ENCODE measurements around the gene MCL1.

DNA sequence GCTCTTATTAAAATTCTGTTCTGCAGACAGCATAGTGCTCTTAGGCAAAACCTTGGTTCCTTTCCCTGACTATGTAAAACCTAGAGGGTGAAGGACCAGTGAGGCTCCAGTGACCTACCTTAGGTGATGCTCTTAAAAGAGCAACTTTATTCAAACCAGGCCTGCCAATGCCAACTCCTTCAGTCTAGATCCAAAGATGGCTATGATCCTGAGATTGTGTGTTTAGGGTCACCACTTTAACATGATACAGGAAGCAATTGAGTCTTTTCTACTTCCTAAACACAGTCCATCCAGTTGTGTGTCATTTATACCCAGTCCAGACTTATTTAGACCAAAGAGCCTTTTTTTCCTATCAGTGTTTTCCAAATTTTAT lies 10.8 kb downstream of the MCL1 start:
- no peak for TF ChIP-seq CTCF (IDR thresholded peaks at IDR 0.05; ENCODE audit: low read depth, low read length)
- no peak for TF ChIP-seq MAX (IDR thresholded peaks at IDR 0.05; ENCODE audit: low read depth, low read length)
